Panc1 (cell line): Measurements from ENCODE around the gene ODF4. TPM values are rescaled to one million over a fixed set of nuclear protein-coding genes. Genes with fewer than 3 reads are reported as not detected.

Source experiments
- ATAC-seq: fragments of 200-7000 bp; cut with Tn5 transposase; 2 replicates; pipeline ENCODE4 v1.9.1; 2020; ENCODE audit warnings: mild to moderate bottlenecking, moderate library complexity
- BruUV-seq: library from RNA; stranded (reverse); fragments of 400-500 nt; replicated peaks from 2 replicates; lab custom pipeline; 2021; lab: Mats Ljungman, UMichigan
- CTCF ChIA-PET: fragments of 300-600 bp; sonication (Branson Sonifier 250); formaldehyde crosslinking; loops from one replicate; lab custom pipeline; 2022; ENCODE audit warnings: antibody characterized with exemption; lab: Charles Lee
- POLR2A ChIA-PET: fragments of 300-600 bp; sonication (Branson Sonifier 250); formaldehyde crosslinking; loops from one replicate; lab custom pipeline; 2022; ENCODE audit warnings: antibody characterized with exemption; lab: Charles Lee
- DNase-seq: peaks from one replicate; pipeline ENCODE4 v3.0.0-alpha.2; 2010; ENCODE audit warnings: low read depth, low spot score
- H3K27ac ChIP-seq: 2 replicates; pipeline ENCODE4 v1.5.1; 2011; ENCODE audit warnings: mild to moderate bottlenecking, low read length, inconsistent platforms
- H3K27me3 ChIP-seq: fragments of 200-500 bp; sonication (Bioruptor generic); 2 replicates; pipeline ENCODE4 v1.6.0; 2014; ENCODE audit warnings: low read length, inconsistent platforms; ENCODE audit not compliant: control insufficient read depth, insufficient read depth
- H3K36me3 ChIP-seq: fragments of 200-500 bp; sonication (Bioruptor generic); 2 replicates; pipeline ENCODE4 v1.5.1; 2014; ENCODE audit warnings: inconsistent platforms, mild to moderate bottlenecking, low read length, moderate library complexity; ENCODE audit not compliant: control insufficient read depth, insufficient read depth
- H3K4me1 ChIP-seq: 2 replicates; pipeline ENCODE4 v1.5.1; 2011; ENCODE audit warnings: inconsistent platforms, mild to moderate bottlenecking, low read length, moderate library complexity; ENCODE audit not compliant: control insufficient read depth, insufficient read depth
- H3K4me3 ChIP-seq, 2 experiments: 2 replicates each; pipeline ENCODE4 v1.5.1; 2011 to 2012; ENCODE audit warnings: low read depth in 2 of 2, low read length in 2 of 2, mild to moderate bottlenecking in 2 of 2, inconsistent platforms in 1 of 2, moderate library complexity in 1 of 2
- H3K9me3 ChIP-seq: fragments of 200-500 bp; sonication (Bioruptor generic); 2 replicates; pipeline ENCODE4 v1.5.1; 2014; ENCODE audit warnings: low read depth, mild to moderate bottlenecking, inconsistent platforms, low read length, moderate library complexity; ENCODE audit not compliant: control insufficient read depth, insufficient read depth
- CTCF ChIP-seq: fragments of 450-650 bp; IDR thresholded peaks from 2 replicates; pipeline ENCODE4 v1.5.1; 2017; ENCODE audit warnings: mild to moderate bottlenecking
- POLR2AphosphoS5 ChIP-seq: IDR thresholded peaks from 2 replicates; pipeline ENCODE4 v1.6.1; 2012; ENCODE audit warnings: mild to moderate bottlenecking, low read depth, low read length, moderate library complexity
- REST ChIP-seq, 2 experiments: IDR thresholded peaks; 2 replicates each; pipeline ENCODE4 v1.6.1; 2011 to 2012; ENCODE audit warnings: low read depth in 2 of 2, control low read depth in 1 of 2, low read length in 1 of 2, mild to moderate bottlenecking in 1 of 2, moderate library complexity in 1 of 2; ENCODE audit not compliant: insufficient read depth in 1 of 2
- SIN3A ChIP-seq: IDR thresholded peaks from 2 replicates; pipeline ENCODE4 v1.6.1; 2012; ENCODE audit warnings: low read depth, mild to moderate bottlenecking, low read length, moderate library complexity, borderline replicate concordance; ENCODE audit not compliant: insufficient read depth
- TCF7L2 ChIP-seq: IDR thresholded peaks from 2 replicates; pipeline ENCODE4 v1.6.1; 2011; ENCODE audit warnings: mild to moderate bottlenecking, low read depth, low read length, inconsistent platforms
- in situ Hi-C: cut with HindIII; loops from 2 replicates; pipeline ENCODE4 v1.10.0; 2016; ENCODE audit warnings: low sequenced_read_pairs, low pct_unique_long_range_greater_than_20kb
- intact Hi-C: fragments of 100-400 bp; cut with micrococcal nuclease; formaldehyde crosslinking; loops from one replicate; pipeline ENCODE4 v1.10.0; 2022; ENCODE audit not compliant: unreplicated experiment
- total RNA-seq: library from RNA; stranded (reverse); gene quantifications from one replicate; pipeline ENCODE4 v1.2.1, GENCODE V29; 2021; ENCODE audit not compliant: unreplicated experiment

Gene ODF4
- total RNA-seq, 1 experiment from 2014 or later: not detected

DNA sequence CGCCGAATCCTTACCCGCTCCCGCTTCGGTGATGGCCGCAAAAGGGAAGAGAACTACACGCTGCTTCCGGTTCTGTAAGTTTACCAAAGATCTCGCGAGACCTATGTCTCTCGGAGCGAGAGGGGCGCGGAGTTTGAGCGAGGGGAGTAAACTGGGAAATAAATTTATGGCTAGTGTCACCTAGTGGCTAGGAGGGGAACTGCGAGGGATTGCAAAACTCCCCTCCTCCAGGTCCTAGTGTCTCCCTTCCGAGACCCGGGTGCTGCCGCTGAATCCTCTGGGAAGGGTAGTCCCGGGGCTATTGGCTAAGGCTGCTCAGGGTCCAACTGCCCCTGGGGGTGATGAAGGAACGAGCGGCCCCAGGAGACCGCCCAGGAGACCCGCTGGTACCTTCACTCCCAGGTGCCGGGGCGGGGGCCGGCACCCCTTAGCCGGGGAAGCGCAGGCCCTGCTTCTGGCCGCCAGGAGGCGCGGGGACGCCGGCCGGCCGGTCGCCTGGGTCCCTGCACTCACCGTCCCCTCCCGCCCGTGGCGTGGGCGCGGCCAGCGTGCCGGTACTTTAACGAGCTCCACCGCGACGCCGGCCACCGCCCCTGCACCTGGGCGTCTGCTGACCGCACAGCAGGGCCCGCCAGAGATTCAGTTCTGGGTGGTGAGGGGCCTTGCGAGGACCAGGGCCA, 43.6 kb downstream of the ODF4 start, which contains the start of gene RPL26:
RPL26 (minus strand) TSS at position 51 of the 680 bp plus-strand sequence. CDS start 883 bp downstream, outside the sequence.
- ChIA-PET CTCF (interaction anchor here (0.6 to 0.8 kb wide), 5 partner anchors 8 to 362 kb away, joined by 3 to 5 read pairs (median 4); partner anchors contain the start of gene NDEL1), POLR2A (interaction anchor here (0.8 kb wide), 1 partner anchor 52 kb away, joined by 3 read pairs; the partner anchor contains the start of gene NDEL1)
- intact Hi-C loops (loop anchor here (5.0 kb wide), 1 partner anchor 364 kb away; no protein-coding TSS in a partner anchor), in situ Hi-C loops (no loop called here)
- peak; percentile 15; the same call in 1 of the 2 replicates for TF ChIP-seq TCF7L2
- peak; percentile 99 for TF ChIP-seq CTCF
- TF ChIP-seq REST (IDR thresholded peaks at IDR 0.05; ENCODE audit: insufficient read depth in 1 of 2, low read depth in 2 of 2, low read length in 1 of 2): no peak
- TF ChIP-seq SIN3A: peak; percentile 81; the same call in 1 of the 2 replicates
- peak; percentile 98 for TF ChIP-seq POLR2AphosphoS5
- Histone ChIP-seq H3K4me3 (peak within 1 kb of the TSS; percentile 68 to 99), H3K27ac (peak within 1 kb of the TSS; percentile 92), H3K36me3 (peaks cover 34% of the 10 kb centered on the region), H3K4me1 (peaks cover 37% of the 10 kb centered on the region), H3K27me3 (no peaks in the 10 kb centered on the region), H3K9me3 (no peaks in the 10 kb centered on the region)
- ATAC-seq: peak; percentile 91
- BruUV-seq: no TSS peak
- peak; percentile 99 for DNase-seq

DNA sequence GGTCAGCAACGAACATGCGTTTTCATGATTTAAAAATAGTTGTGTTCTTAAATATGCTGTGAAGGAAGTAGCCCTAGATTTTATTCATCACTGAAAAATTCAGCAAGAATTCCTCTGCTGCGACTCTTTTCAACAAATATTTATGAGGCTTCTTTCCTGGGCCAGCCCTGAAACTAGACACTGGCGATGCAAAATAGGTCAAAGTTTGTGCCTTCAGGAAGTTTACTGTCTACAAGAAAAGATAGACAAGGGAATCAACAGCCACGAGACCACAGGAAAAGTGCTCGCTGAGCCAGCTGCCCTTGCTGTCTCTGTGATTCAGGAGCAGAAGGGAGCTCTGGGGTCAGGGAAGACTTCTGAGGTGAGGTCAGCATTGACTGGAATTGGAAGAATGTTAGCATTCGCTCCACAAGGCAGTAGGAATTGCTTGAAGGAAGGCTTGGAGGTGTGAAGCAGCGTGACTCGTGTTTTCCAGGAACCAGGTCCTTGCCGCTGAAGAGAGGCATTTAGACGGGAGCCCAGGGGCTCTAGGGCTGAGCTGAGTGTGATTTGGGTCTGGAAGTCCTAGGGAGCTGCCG, 45.2 kb downstream of the ODF4 start:
- TF ChIP-seq POLR2AphosphoS5: no peak
- TF ChIP-seq SIN3A: no peak
- TF ChIP-seq CTCF: no peak
- TF ChIP-seq REST (IDR thresholded peaks at IDR 0.05; ENCODE audit: insufficient read depth in 1 of 2, low read depth in 2 of 2, low read length in 1 of 2): no peak
- no peak for TF ChIP-seq TCF7L2
- ATAC-seq: no peak
- CTCF ChIA-PET: no interaction called here
- H3K4me3 ChIP-seq: peak overlapping the region; percentile 68 to 99
- H3K27me3 ChIP-seq: no peaks in the 10 kb centered on the region
- DNase-seq: no peak
- POLR2A ChIA-PET: no interaction called here
- intact Hi-C loops (loop anchor here (5.0 kb wide), 1 partner anchor 362 kb away; no protein-coding TSS in a partner anchor), in situ Hi-C loops (no loop called here)
- H3K9me3 ChIP-seq: no peaks in the 10 kb centered on the region
- peaks cover 23% of the 10 kb centered on the region for H3K4me1 ChIP-seq
- no TSS peak for BruUV-seq
- H3K27ac ChIP-seq: peak overlapping the region; percentile 92
- H3K36me3 ChIP-seq: peaks cover 24% of the 10 kb centered on the region
